ENCODE data around the gene RRP15. TPM values are rescaled to one million over a fixed set of nuclear protein-coding genes. Genes with fewer than 3 reads are reported as not detected.

Gene RRP15
- total RNA-seq, 1 donor from 2014 or later = 18.7 TPM

GRCh38 chr1:218294546-218294945 is 9.5 kb downstream of the RRP15 start:
- peaks cover 8% of the 10 kb centered on the region for H3K36me3 ChIP-seq
- no peak overlapping the region for H3K4me3 ChIP-seq
- no peak for DNase-seq
- H3K27me3 ChIP-seq (ENCODE audit: low read depth) = no peaks in the 10 kb centered on the region
- no peaks in the 10 kb centered on the region for H3K9me3 ChIP-seq
- intact Hi-C loops (cut with DNase I) = no loop called here
- TF ChIP-seq CTCF (IDR thresholded peaks at IDR 0.05) = no peak
- no peak for ATAC-seq
- H3K4me1 ChIP-seq = no peaks in the 10 kb centered on the region
- H3K27ac ChIP-seq = no peak overlapping the region

GRCh38 chr1:218296162-218296561 is 11.1 kb downstream of the RRP15 start:
- peaks cover 3% of the 10 kb centered on the region for H3K4me1 ChIP-seq
- peaks cover 8% of the 10 kb centered on the region for H3K36me3 ChIP-seq
- no peak for DNase-seq
- no peak for ATAC-seq
- no peak overlapping the region for H3K27ac ChIP-seq
- TF ChIP-seq CTCF (IDR thresholded peaks at IDR 0.05) = no peak
- no peaks in the 10 kb centered on the region for H3K9me3 ChIP-seq
- no peak overlapping the region for H3K4me3 ChIP-seq
- intact Hi-C loops (cut with DNase I) = no loop called here
- no peaks in the 10 kb centered on the region for H3K27me3 ChIP-seq (ENCODE audit: low read depth)

GRCh38 chr1:218297461-218297860 is 12.4 kb downstream of the RRP15 start:
- no peak for TF ChIP-seq CTCF (IDR thresholded peaks at IDR 0.05)
- no peak overlapping the region for H3K4me3 ChIP-seq
- no peaks in the 10 kb centered on the region for H3K27me3 ChIP-seq (ENCODE audit: low read depth)
- H3K27ac ChIP-seq = no peak overlapping the region
- intact Hi-C loops (cut with DNase I) = no loop called here
- peaks cover 4% of the 10 kb centered on the region for H3K4me1 ChIP-seq
- peaks cover 10% of the 10 kb centered on the region for H3K36me3 ChIP-seq
- ATAC-seq (no peak), DNase-seq (no peak)
- no peaks in the 10 kb centered on the region for H3K9me3 ChIP-seq

GRCh38 chr1:218297867-218298266 is 12.8 kb downstream of the RRP15 start:
- Histone ChIP-seq H3K4me1 (peaks cover 4% of the 10 kb centered on the region), H3K4me3 (no peak overlapping the region), H3K9me3 (no peaks in the 10 kb centered on the region), H3K27ac (no peak overlapping the region), H3K36me3 (peaks cover 12% of the 10 kb centered on the region), H3K27me3 (ENCODE audit: low read depth) (no peaks in the 10 kb centered on the region)
- intact Hi-C loops (cut with DNase I) = no loop called here
- no peak for ATAC-seq
- TF ChIP-seq CTCF (IDR thresholded peaks at IDR 0.05) = no peak
- no peak for DNase-seq

- Histone ChIP-seq H3K27ac (no peak overlapping the region), H3K4me1 (peaks cover 4% of the 10 kb centered on the region)
- no peak for DNase-seq
Observed at GRCh38 chr1:218298398-218298797, 13.3 kb downstream of the RRP15 start.

More at GRCh38 chr1:218298398-218298797, 13.3 kb downstream of the RRP15 start:
- intact Hi-C loops (cut with DNase I) = no loop called here
- Histone ChIP-seq H3K27me3 (ENCODE audit: low read depth) (no peaks in the 10 kb centered on the region), H3K9me3 (no peaks in the 10 kb centered on the region), H3K4me3 (no peak overlapping the region), H3K36me3 (peaks cover 12% of the 10 kb centered on the region)
- no peak for TF ChIP-seq CTCF (IDR thresholded peaks at IDR 0.05)
- no peak for ATAC-seq
